Stomach (tissue), 4 donors: ENCODE measurements around the gene CCDC141.

Experiments
- POLR2A ChIP-seq, 4 donors: fragments of 450-650 bp; IDR thresholded peaks; one replicate each; pipeline ENCODE4 v1.6.1; 2016; ENCODE audit warnings: antibody characterized with exemption in 4 of 4, control low read depth in 2 of 4, mild to moderate bottlenecking in 1 of 4, moderate library complexity in 1 of 4
- TF ChIP-seq, protein P1 (sequence below), 7 experiments: fragments of 450-650 bp in 4 of 7; fragments of 200-600 bp in 3 of 7; sonication (generic) in 3 of 7; IDR thresholded peaks; one replicate each; pipeline ENCODE4 v1.5.1; 2016 to 2019; ENCODE audit warnings: antibody characterized with exemption in 7 of 7, control low read depth in 2 of 7, mild to moderate bottlenecking in 1 of 7

- TF ChIP-seq POLR2A (IDR thresholded peaks at IDR 0.05) = no peak
- TF ChIP-seq, protein P1, sequence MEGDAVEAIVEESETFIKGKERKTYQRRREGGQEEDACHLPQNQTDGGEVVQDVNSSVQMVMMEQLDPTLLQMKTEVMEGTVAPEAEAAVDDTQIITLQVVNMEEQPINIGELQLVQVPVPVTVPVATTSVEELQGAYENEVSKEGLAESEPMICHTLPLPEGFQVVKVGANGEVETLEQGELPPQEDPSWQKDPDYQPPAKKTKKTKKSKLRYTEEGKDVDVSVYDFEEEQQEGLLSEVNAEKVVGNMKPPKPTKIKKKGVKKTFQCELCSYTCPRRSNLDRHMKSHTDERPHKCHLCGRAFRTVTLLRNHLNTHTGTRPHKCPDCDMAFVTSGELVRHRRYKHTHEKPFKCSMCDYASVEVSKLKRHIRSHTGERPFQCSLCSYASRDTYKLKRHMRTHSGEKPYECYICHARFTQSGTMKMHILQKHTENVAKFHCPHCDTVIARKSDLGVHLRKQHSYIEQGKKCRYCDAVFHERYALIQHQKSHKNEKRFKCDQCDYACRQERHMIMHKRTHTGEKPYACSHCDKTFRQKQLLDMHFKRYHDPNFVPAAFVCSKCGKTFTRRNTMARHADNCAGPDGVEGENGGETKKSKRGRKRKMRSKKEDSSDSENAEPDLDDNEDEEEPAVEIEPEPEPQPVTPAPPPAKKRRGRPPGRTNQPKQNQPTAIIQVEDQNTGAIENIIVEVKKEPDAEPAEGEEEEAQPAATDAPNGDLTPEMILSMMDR (IDR thresholded peaks at IDR 0.05) = no peak
These were observed 204.1 kb downstream of the CCDC141 start for GRCh38 chr2:178845566-178846457.
